Vagina (tissue), 2 donors: ENCODE measurements around the gene DSCAML1. TPM values are rescaled to one million over a fixed set of nuclear protein-coding genes. Genes with fewer than 3 reads are reported as not detected.

Experiments used
- DNase-seq, 2 donors: peaks; one replicate each; pipeline ENCODE4 v3.0.0-alpha.2; 2017; ENCODE audit errors: extremely low spot score in 2 of 2
- H3K27ac ChIP-seq: fragments of 200-600 bp; sonication (generic); one replicate; pipeline ENCODE4 v1.5.1; 2019
- H3K27me3 ChIP-seq: fragments of 200-600 bp; sonication (generic); one replicate; pipeline ENCODE4 v1.5.1; 2019
- H3K36me3 ChIP-seq, 2 donors: fragments of 200-600 bp; sonication (generic); one replicate each; pipeline ENCODE4 v1.5.1; 2017 to 2019
- H3K4me1 ChIP-seq: fragments of 200-600 bp; sonication (generic); one replicate; pipeline ENCODE4 v1.5.1; 2019
- H3K4me3 ChIP-seq, 2 donors: fragments of 200-600 bp; sonication (generic); 1 replicate in 1 of 2; 2 replicates in 1 of 2; pipeline ENCODE4 v1.5.1; 2016 to 2019
- H3K9me3 ChIP-seq: fragments of 200-600 bp; sonication (generic); one replicate; pipeline ENCODE4 v1.5.1; 2019
- POLR2A ChIP-seq, 2 donors: fragments of 450-650 bp; IDR thresholded peaks; one replicate each; pipeline ENCODE4 v1.6.1; 2017; ENCODE audit warnings: antibody characterized with exemption in 2 of 2, mild to moderate bottlenecking in 2 of 2, moderate library complexity in 2 of 2
- POLR2AphosphoS5 ChIP-seq, 2 donors: sonication (generic); formaldehyde crosslinking; IDR thresholded peaks; one replicate each; pipeline ENCODE4 v1.9.0; 2017; ENCODE audit warnings: antibody characterized with exemption in 2 of 2, mild to moderate bottlenecking in 2 of 2, low read depth in 1 of 2; ENCODE audit not compliant: insufficient read depth in 1 of 2
- intact Hi-C: fragments of 100-400 bp; cut with DNase I; formaldehyde crosslinking; loops from one replicate; pipeline ENCODE4 v1.15.1; 2023
- total RNA-seq: library from RNA; depleted of rRNA; stranded (reverse); fragments of >200 nt; gene quantifications from one replicate; pipeline ENCODE4 v1.2.3, GENCODE V29; 2016
- TF ChIP-seq, protein P1 (sequence below), 3 experiments: fragments of 450-650 bp in 2 of 3; fragments of 200-600 bp in 1 of 3; sonication (generic) in 1 of 3; IDR thresholded peaks; one replicate each; pipeline ENCODE4 v1.5.1; 2017 to 2019; ENCODE audit warnings: antibody characterized with exemption in 3 of 3, mild to moderate bottlenecking in 2 of 3, moderate library complexity in 2 of 3

The DSCAML1 gene
- total RNA-seq, 1 donor from 2014 or later = 0.25 TPM

DNA sequence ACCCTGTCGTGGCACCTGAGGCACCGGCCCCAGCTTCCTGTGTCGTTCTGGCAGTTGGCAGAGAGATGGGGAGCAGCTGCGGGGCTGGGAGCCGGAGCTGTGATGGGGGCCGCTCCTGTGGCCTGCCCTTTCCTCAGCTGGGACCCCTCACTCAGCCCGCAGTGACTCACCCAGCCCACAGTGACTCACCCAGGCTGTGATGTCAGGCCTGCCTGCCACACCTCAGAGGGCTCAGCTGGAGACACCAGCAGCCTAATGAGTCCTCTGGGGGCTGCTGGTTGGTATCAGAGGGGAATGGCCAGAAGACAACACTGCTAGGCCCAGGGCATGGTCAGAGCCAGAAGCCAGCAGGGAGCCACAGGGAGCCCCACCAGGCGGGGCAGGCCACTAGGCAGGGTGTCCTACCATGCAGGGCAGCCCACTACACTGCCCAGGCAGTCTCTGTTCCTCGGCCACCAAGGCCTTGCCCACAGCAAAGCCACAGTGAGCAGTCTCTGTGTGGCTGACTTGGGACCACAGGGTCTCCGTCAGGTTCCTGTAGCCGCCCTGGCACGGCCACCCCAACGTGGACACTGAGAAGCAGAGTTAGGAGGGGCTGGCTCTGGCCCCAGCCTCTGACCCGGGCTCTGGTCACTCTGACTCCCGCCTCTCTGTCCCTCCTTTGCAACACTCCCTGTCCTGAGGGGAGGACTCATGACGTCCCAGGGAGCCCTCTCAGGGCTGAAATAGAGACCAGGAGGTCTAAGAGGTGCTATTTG, 31.8 kb upstream of the DSCAML1 start:
- H3K4me1 ChIP-seq = peaks cover 52% of the 10 kb centered on the region
- H3K4me3 ChIP-seq = no peak overlapping the region
- intact Hi-C loops = no loop called here
- peak overlapping the region; percentile 60 for H3K27ac ChIP-seq
- DNase-seq = peak in 1 of 2 donors; percentile 90
- no peaks in the 10 kb centered on the region for H3K9me3 ChIP-seq
- H3K36me3 ChIP-seq = no peaks in the 10 kb centered on the region
- H3K27me3 ChIP-seq = no peaks in the 10 kb centered on the region
- no peak for TF ChIP-seq POLR2A (IDR thresholded peaks at IDR 0.05)
- TF ChIP-seq POLR2AphosphoS5 (IDR thresholded peaks at IDR 0.05; ENCODE audit: insufficient read depth in 1 of 2, low read depth in 1 of 2) = peak in 1 of 2 donors; percentile 54
- TF ChIP-seq, protein P1, sequence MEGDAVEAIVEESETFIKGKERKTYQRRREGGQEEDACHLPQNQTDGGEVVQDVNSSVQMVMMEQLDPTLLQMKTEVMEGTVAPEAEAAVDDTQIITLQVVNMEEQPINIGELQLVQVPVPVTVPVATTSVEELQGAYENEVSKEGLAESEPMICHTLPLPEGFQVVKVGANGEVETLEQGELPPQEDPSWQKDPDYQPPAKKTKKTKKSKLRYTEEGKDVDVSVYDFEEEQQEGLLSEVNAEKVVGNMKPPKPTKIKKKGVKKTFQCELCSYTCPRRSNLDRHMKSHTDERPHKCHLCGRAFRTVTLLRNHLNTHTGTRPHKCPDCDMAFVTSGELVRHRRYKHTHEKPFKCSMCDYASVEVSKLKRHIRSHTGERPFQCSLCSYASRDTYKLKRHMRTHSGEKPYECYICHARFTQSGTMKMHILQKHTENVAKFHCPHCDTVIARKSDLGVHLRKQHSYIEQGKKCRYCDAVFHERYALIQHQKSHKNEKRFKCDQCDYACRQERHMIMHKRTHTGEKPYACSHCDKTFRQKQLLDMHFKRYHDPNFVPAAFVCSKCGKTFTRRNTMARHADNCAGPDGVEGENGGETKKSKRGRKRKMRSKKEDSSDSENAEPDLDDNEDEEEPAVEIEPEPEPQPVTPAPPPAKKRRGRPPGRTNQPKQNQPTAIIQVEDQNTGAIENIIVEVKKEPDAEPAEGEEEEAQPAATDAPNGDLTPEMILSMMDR (IDR thresholded peaks at IDR 0.05) = no peak

DNA sequence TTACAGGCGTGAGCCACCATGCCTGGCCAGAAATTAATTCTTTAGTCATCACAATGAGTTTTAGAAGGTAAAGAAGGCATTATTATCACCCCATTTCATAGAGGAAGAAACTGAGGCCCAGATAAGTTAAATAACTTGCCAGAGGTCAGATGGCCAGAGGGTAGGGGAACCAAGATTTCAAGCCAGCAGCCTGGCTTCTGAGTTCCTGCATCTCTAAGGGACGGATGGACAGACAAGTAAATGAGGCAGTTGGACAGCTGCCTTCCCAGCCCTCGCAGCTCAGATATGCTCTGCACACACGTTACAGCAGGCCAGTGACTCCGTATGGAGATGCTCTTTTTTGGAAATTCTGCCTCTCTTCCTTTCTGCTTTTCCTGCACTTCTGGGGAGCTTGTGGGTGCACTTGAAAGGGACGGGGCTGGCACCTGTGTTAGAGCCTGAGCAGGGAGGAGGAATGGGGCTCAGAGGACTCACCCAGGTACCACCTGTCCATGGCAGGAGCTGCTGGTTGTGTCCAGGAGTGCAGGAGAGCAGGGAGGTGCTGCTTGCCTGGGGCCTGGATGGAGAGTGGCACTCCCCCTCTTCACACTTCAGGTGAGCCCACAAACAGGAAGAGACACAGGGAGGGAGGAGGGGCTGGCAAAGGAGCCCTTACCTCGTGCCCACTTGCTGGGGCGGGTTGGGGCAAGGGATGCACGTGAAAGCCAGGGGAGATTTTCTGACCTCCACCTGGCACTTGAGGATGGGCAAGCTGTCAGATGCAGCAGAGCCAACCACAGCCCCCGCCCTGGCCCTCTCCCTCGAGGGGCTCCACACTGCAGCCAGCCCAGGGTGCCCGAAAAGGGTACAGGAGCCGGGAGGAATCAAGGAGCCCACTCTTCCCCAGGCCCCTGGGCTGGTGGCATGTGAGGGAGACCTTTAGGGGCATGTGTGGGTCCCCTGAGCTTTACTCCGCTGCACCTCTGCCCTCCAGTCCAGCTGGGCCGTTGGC, 30.8 kb upstream of the DSCAML1 start:
- intact Hi-C loops = no loop called here
- Histone ChIP-seq H3K9me3 (no peaks in the 10 kb centered on the region), H3K27me3 (no peaks in the 10 kb centered on the region), H3K27ac (peak overlapping the region; percentile 60), H3K4me1 (peaks cover 59% of the 10 kb centered on the region), H3K36me3 (no peaks in the 10 kb centered on the region), H3K4me3 (no peak overlapping the region)
- TF ChIP-seq POLR2A (IDR thresholded peaks at IDR 0.05) (no peak), POLR2AphosphoS5 (IDR thresholded peaks at IDR 0.05; ENCODE audit: insufficient read depth in 1 of 2, low read depth in 1 of 2) (no peak)
- TF ChIP-seq, protein P1 (IDR thresholded peaks at IDR 0.05) = no peak
- DNase-seq = no peak

DNA sequence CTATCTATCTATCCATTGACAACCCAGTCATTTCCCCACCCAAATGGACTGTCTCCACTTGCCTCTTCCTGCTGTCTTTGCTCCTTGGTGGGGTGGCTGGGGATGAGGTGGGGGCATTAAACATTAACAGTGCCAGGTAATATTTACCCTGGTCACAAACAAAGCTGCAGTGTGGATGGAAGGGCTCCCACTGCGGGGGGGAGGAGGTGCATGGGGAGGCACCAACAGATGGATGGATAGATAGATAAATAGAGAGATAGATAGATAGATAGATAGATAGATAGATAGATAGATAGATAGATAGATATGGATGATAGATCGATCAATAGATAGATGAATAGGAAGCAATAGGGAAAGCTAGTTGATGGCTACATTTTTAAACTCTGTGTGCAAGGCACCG, 29.8 kb upstream of the DSCAML1 start:
- Histone ChIP-seq H3K27ac (no peak overlapping the region), H3K4me1 (peaks cover 59% of the 10 kb centered on the region), H3K36me3 (no peaks in the 10 kb centered on the region), H3K9me3 (no peaks in the 10 kb centered on the region), H3K4me3 (no peak overlapping the region), H3K27me3 (no peaks in the 10 kb centered on the region)
- TF ChIP-seq, protein P1 (IDR thresholded peaks at IDR 0.05) = no peak
- TF ChIP-seq POLR2A (IDR thresholded peaks at IDR 0.05) (no peak), POLR2AphosphoS5 (IDR thresholded peaks at IDR 0.05; ENCODE audit: insufficient read depth in 1 of 2, low read depth in 1 of 2) (no peak)
- no peak for DNase-seq
- intact Hi-C loops = no loop called here

DNA sequence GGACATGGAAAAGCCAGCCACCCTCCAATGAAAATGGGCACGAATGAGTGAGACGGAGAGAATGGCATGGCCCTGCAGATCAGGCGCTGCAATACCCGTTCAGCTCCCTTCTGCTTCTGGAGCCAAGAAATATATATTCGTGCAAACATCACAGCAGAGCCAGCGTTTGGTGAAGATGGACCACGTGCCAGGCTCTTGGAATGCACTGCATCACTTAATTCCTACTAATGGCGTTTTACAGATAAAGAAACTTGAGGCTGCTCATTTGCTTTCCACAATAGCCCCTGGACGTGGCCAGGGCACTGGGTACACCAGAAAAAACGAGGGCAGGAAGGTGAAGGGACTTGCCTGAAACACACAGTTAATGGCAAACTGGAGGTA, 29.2 kb upstream of the DSCAML1 start:
- Histone ChIP-seq H3K4me3 (no peak overlapping the region), H3K27me3 (no peaks in the 10 kb centered on the region), H3K9me3 (no peaks in the 10 kb centered on the region), H3K4me1 (peaks cover 57% of the 10 kb centered on the region), H3K27ac (no peak overlapping the region), H3K36me3 (no peaks in the 10 kb centered on the region)
- intact Hi-C loops = no loop called here
- TF ChIP-seq, protein P1 (IDR thresholded peaks at IDR 0.05) = no peak
- DNase-seq = no peak
